HEK293T (cell line): ENCODE data around the gene PTMA.

Experiments
- ARNT ChIP-seq: fragments of 450-650 bp; IDR thresholded peaks from 2 replicates; pipeline ENCODE4 v1.6.1; 2017; ENCODE audit warnings: mild to moderate bottlenecking
- BHLHE40 ChIP-seq: fragments of 450-650 bp; IDR thresholded peaks from 2 replicates; pipeline ENCODE4 v1.6.1; 2016; ENCODE audit warnings: mild to moderate bottlenecking, moderate library complexity, borderline replicate concordance
- FOXA1 ChIP-seq: fragments of 450-650 bp; IDR thresholded peaks from 2 replicates; pipeline ENCODE4 v1.6.1; 2016; ENCODE audit warnings: mild to moderate bottlenecking
- FOXK2 ChIP-seq: fragments of 450-650 bp; IDR thresholded peaks from 2 replicates; pipeline ENCODE4 v1.6.1; 2016; ENCODE audit warnings: mild to moderate bottlenecking
- FOXM1 ChIP-seq: fragments of 450-650 bp; IDR thresholded peaks from 2 replicates; pipeline ENCODE4 v1.6.1; 2017; ENCODE audit warnings: mild to moderate bottlenecking, borderline replicate concordance
- L3MBTL2 ChIP-seq: fragments of 450-650 bp; conservative IDR thresholded peaks from 2 replicates; pipeline ENCODE4 v1.6.1; 2016; ENCODE audit warnings: mild to moderate bottlenecking
- SP1 ChIP-seq: fragments of 450-650 bp; IDR thresholded peaks from 2 replicates; pipeline ENCODE4 v1.6.1; 2017
- SUZ12 ChIP-seq: fragments of 450-650 bp; IDR thresholded peaks from 2 replicates; pipeline ENCODE4 v1.6.1; 2016; ENCODE audit warnings: mild to moderate bottlenecking
- TARDBP ChIP-seq: fragments of 450-650 bp; IDR thresholded peaks from 2 replicates; pipeline ENCODE4 v1.6.1; 2016
- TF ChIP-seq, protein P1 (sequence below): fragments of 450-650 bp; IDR thresholded peaks from 2 replicates; pipeline ENCODE4 v1.6.1; 2016

DNA sequence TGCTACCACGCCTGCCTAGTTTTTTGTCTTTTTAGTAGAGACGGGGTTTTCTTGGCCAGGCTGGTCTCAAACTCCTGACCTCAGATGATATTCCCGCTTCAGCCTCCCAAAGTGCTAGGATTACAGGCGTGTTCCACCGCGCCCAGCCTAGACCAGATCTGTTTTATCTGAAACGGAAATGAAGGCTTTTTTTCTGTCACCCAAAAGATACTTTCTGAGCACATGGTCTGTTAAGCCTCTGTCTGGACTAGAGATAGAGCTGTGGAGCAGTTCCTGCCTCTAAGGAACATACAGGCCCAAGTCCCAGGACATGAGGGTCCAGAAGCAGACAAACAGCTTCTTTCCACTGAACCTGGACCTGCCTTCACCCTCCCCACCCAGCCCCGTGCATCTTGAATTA, 43.6 kb upstream of the PTMA start:
- TF ChIP-seq, protein P1, sequence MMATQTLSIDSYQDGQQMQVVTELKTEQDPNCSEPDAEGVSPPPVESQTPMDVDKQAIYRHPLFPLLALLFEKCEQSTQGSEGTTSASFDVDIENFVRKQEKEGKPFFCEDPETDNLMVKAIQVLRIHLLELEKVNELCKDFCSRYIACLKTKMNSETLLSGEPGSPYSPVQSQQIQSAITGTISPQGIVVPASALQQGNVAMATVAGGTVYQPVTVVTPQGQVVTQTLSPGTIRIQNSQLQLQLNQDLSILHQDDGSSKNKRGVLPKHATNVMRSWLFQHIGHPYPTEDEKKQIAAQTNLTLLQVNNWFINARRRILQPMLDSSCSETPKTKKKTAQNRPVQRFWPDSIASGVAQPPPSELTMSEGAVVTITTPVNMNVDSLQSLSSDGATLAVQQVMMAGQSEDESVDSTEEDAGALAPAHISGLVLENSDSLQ, result no peak
- TF ChIP-seq L3MBTL2 (no peak), SUZ12 (no peak), ARNT (no peak), FOXK2 (no peak), FOXM1 (no peak), TARDBP (no peak), SP1 (no peak), BHLHE40 (no peak), FOXA1 (no peak)
